ENCODE data around the gene SLC2A2.

The SLC2A2 gene

GRCh38 chr3:171001957-171002694 lies 24.4 kb downstream of the SLC2A2 start:
- H3K4me3 ChIP-seq (replicated peaks; ENCODE audit: low read depth, low read length) = no peak overlapping the region
- TF ChIP-seq CTCF (IDR thresholded peaks at IDR 0.05; ENCODE audit: low read depth, low read length, missing control alignments) = no peak
- DNase-seq (ENCODE audit: extremely low read depth, low read depth) = no peak

GRCh38 chr3:171001250-171001893 lies 25.1 kb downstream of the SLC2A2 start:
- no peak for TF ChIP-seq CTCF (IDR thresholded peaks at IDR 0.05; ENCODE audit: low read depth, low read length, missing control alignments)
- H3K4me3 ChIP-seq (replicated peaks; ENCODE audit: low read depth, low read length) = no peak overlapping the region
- DNase-seq (ENCODE audit: extremely low read depth, low read depth) = no peak

GRCh38 chr3:171000281-171000680 lies 26.2 kb downstream of the SLC2A2 start:
- TF ChIP-seq CTCF (IDR thresholded peaks at IDR 0.05; ENCODE audit: low read depth, low read length, missing control alignments) = no peak
- no peak overlapping the region for H3K4me3 ChIP-seq (replicated peaks; ENCODE audit: low read depth, low read length)
- no peak for DNase-seq (ENCODE audit: extremely low read depth, low read depth)

GRCh38 chr3:170999737-171000242 lies 26.7 kb downstream of the SLC2A2 start:
- peak; percentile 79 for DNase-seq (ENCODE audit: extremely low read depth, low read depth)

GRCh38 chr3:170997961-170998913 lies 28.3 kb downstream of the SLC2A2 start:
- DNase-seq (ENCODE audit: extremely low read depth, low read depth) = peak; percentile 44
- no peak overlapping the region for H3K4me3 ChIP-seq (replicated peaks; ENCODE audit: low read depth, low read length)
- no peak for TF ChIP-seq CTCF (IDR thresholded peaks at IDR 0.05; ENCODE audit: low read depth, low read length, missing control alignments)

More at GRCh38 chr3:170999737-171000242, 26.7 kb downstream of the SLC2A2 start:
- no peak overlapping the region for H3K4me3 ChIP-seq (replicated peaks; ENCODE audit: low read depth, low read length)
- TF ChIP-seq CTCF (IDR thresholded peaks at IDR 0.05; ENCODE audit: low read depth, low read length, missing control alignments) = no peak

- DNase-seq (ENCODE audit: extremely low read depth, low read depth) = no peak
- no peak for TF ChIP-seq CTCF (IDR thresholded peaks at IDR 0.05; ENCODE audit: low read depth, low read length, missing control alignments)
- H3K4me3 ChIP-seq (replicated peaks; ENCODE audit: low read depth, low read length) = no peak overlapping the region
Observed at GRCh38 chr3:170992854-170993253, 33.7 kb downstream of the SLC2A2 start.

All from HFF-Myc (cell line).